Body of pancreas (tissue), 4 donors: Measurements from ENCODE around the gene CLRN2. TPM values are rescaled to one million over a fixed set of nuclear protein-coding genes. Genes with fewer than 3 reads are reported as not detected.

Experiments used
- ATAC-seq: fragments of 150-250 bp; one replicate; pipeline ENCODE4 v1.9.1; 2016
- DNase-seq, 4 donors: peaks; one replicate each; pipeline ENCODE4 v3.0.0-alpha.2; 2019
- H3K27ac ChIP-seq, 4 donors: fragments of 200-600 bp; sonication (generic); 1 replicate in 3 of 4; 2 replicates in 1 of 4; pipeline versions ENCODE4 v1.5.1 to v1.6.1; 2016 to 2019; ENCODE audit warnings: mild to moderate bottlenecking in 1 of 4, mixed read lengths in 1 of 4, moderate library complexity in 1 of 4
- H3K27me3 ChIP-seq, 2 donors: fragments of 200-600 bp; sonication (generic); one replicate each; pipeline ENCODE4 v1.6.0; 2016; ENCODE audit warnings: mild to moderate bottlenecking in 1 of 2
- H3K36me3 ChIP-seq, 2 donors: fragments of 200-600 bp; sonication (generic); replicated peaks in 1 of 2; 2 replicates each; pipeline ENCODE4 v1.5.1; 2016; ENCODE audit warnings: low read depth in 2 of 2; ENCODE audit not compliant: insufficient read depth in 1 of 2
- H3K4me1 ChIP-seq: fragments of 200-600 bp; sonication (generic); one replicate; pipeline ENCODE4 v1.6.0; 2016
- H3K4me3 ChIP-seq, 2 donors: fragments of 200-600 bp; sonication (generic); 1 replicate in 1 of 2; 2 replicates in 1 of 2; pipeline ENCODE4 v1.5.1; 2016 to 2019
- H3K9me3 ChIP-seq, 3 donors: fragments of 200-600 bp; sonication (generic); 1 replicate in 2 of 3; 2 replicates in 1 of 3; pipeline ENCODE4 v1.5.1; 2016
- CTCF ChIP-seq, 7 experiments: fragments of 450-650 bp in 4 of 7; fragments of 200-600 bp in 3 of 7; sonication (generic) in 3 of 7; IDR thresholded peaks; one replicate each; pipeline ENCODE4 v1.5.1; 2016 to 2019; ENCODE audit warnings: antibody characterized with exemption in 7 of 7
- POLR2A ChIP-seq, 3 donors: fragments of 450-650 bp; IDR thresholded peaks; one replicate each; pipeline ENCODE4 v1.6.1; 2016; ENCODE audit warnings: antibody characterized with exemption in 3 of 3, mild to moderate bottlenecking in 2 of 3
- WGBS, 2 donors: methylation state at CpG; one replicate each; pipeline ENCODE4 v1.1.5; 2017; 5-methylcytosine and 5-hydroxymethylcytosine counted together
- intact Hi-C: fragments of 100-400 bp; cut with DNase I; formaldehyde crosslinking; loops from one replicate; pipeline ENCODE4 v1.15.1; 2023
- total RNA-seq, 2 donors: library from RNA; depleted of rRNA; stranded (reverse); fragments of >200 nt; gene quantifications; one replicate each; pipeline ENCODE4 v1.1.0, GENCODE V29; 2016

Gene CLRN2
- total RNA-seq, 2 donors from 2014 or later = not detected

GRCh38 chr4:17482716-17483115 is 32.2 kb upstream of the CLRN2 start:
- Histone ChIP-seq H3K9me3 (peaks cover 0 to 6% (median 0%) of the 10 kb centered on the region in 3 donors), H3K36me3 (peaks cover 0 to 6% of the 10 kb centered on the region in 2 donors), H3K4me1 (no peaks in the 10 kb centered on the region), H3K27me3 (no peaks in the 10 kb centered on the region), H3K4me3 (no peak overlapping the region), H3K27ac (no peak overlapping the region)
- no peak for TF ChIP-seq CTCF (IDR thresholded peaks at IDR 0.05)
- no peak for TF ChIP-seq POLR2A (IDR thresholded peaks at IDR 0.05)
- intact Hi-C loops = no loop called here
- 87% methylated on average over 2 of the region's 2 CpGs for WGBS, 2 donors
- no peak for ATAC-seq
- DNase-seq = no peak

- Histone ChIP-seq H3K27ac (no peak overlapping the region), H3K9me3 (no peaks in the 10 kb centered on the region), H3K36me3 (peaks cover 0 to 6% of the 10 kb centered on the region in 2 donors), H3K4me1 (peaks cover 20% of the 10 kb centered on the region), H3K27me3 (no peaks in the 10 kb centered on the region), H3K4me3 (no peak overlapping the region)
- ATAC-seq (no peak), DNase-seq (no peak)
- TF ChIP-seq CTCF (IDR thresholded peaks at IDR 0.05) (no peak), POLR2A (IDR thresholded peaks at IDR 0.05) (no peak)
- intact Hi-C loops = no loop called here
- WGBS, 2 donors = 83 to 92% methylated on average over 5 of the region's 5 CpGs
Measured at GRCh38 chr4:17489123-17489522, 25.8 kb upstream of the CLRN2 start.

GRCh38 chr4:17489721-17490120 is 25.2 kb upstream of the CLRN2 start:
- 77 to 85% methylated on average over 8 of the region's 8 CpGs for WGBS, 2 donors
- TF ChIP-seq CTCF (IDR thresholded peaks at IDR 0.05) = no peak
- TF ChIP-seq POLR2A (IDR thresholded peaks at IDR 0.05) = no peak
- DNase-seq (no peak), ATAC-seq (no peak)
- Histone ChIP-seq H3K27ac (peak overlapping the region in 1 of 4 donors; percentile 63), H3K9me3 (no peaks in the 10 kb centered on the region), H3K36me3 (peaks cover 0 to 6% of the 10 kb centered on the region in 2 donors), H3K27me3 (no peaks in the 10 kb centered on the region), H3K4me3 (no peak overlapping the region), H3K4me1 (peaks cover 20% of the 10 kb centered on the region)
- intact Hi-C loops = no loop called here

- TF ChIP-seq POLR2A (IDR thresholded peaks at IDR 0.05) (no peak), CTCF (IDR thresholded peaks at IDR 0.05) (no peak)
- Histone ChIP-seq H3K4me3 (no peak overlapping the region), H3K9me3 (no peaks in the 10 kb centered on the region), H3K4me1 (peaks cover 20% of the 10 kb centered on the region), H3K27ac (peak overlapping the region in 3 of 4 donors; percentile 17 to 63 (median 51)), H3K27me3 (no peaks in the 10 kb centered on the region), H3K36me3 (peaks cover 0 to 6% of the 10 kb centered on the region in 2 donors)
- ATAC-seq (peak; percentile 95), DNase-seq (peak; percentile 54 to 83 (median 60))
- intact Hi-C loops = no loop called here
- 8 to 16% methylated on average over 6 of the region's 6 CpGs for WGBS, 2 donors
Measured at GRCh38 chr4:17490575-17491059, 24.3 kb upstream of the CLRN2 start.

- intact Hi-C loops = no loop called here
- TF ChIP-seq CTCF (IDR thresholded peaks at IDR 0.05) (no peak), POLR2A (IDR thresholded peaks at IDR 0.05) (no peak)
- no peak for ATAC-seq
- H3K4me1 ChIP-seq = peaks cover 20% of the 10 kb centered on the region
- 67 to 78% methylated on average over 3 of the region's 3 CpGs for WGBS, 2 donors
- no peaks in the 10 kb centered on the region for H3K9me3 ChIP-seq
- peak overlapping the region in 2 of 4 donors; percentile 51 to 63 for H3K27ac ChIP-seq
- DNase-seq = no peak
- no peak overlapping the region for H3K4me3 ChIP-seq
- H3K36me3 ChIP-seq = peaks cover 0 to 5% of the 10 kb centered on the region in 2 donors
- no peaks in the 10 kb centered on the region for H3K27me3 ChIP-seq
Measured at GRCh38 chr4:17491196-17491595, 23.8 kb upstream of the CLRN2 start.
